H9 (cell line): Measurements from ENCODE around the gene FAM163B. TPM values are rescaled to one million over a fixed set of nuclear protein-coding genes. Genes with fewer than 3 reads are reported as not detected.

Source experiments
- DNase-seq: peaks from one replicate; pipeline ENCODE4 v3.0.0-alpha.2; 2017
- H2AFZ ChIP-seq: one replicate; pipeline ENCODE4 v1.6.1; 2013; ENCODE audit warnings: mild to moderate bottlenecking, low read length, control low read depth, moderate library complexity
- H2AK5ac ChIP-seq: 2 replicates; pipeline ENCODE4 v1.6.1; 2013; ENCODE audit warnings: low read length, control low read depth, mixed read lengths; ENCODE audit not compliant: insufficient read length
- H2BK120ac ChIP-seq: one replicate; pipeline ENCODE4 v1.6.1; 2013; ENCODE audit warnings: low read depth, mild to moderate bottlenecking, low read length, control low read depth, inconsistent platforms; ENCODE audit not compliant: poor library complexity, severe bottlenecking
- H2BK12ac ChIP-seq: 2 replicates; pipeline ENCODE4 v1.6.1; 2013; ENCODE audit warnings: low read length, control low read depth, mixed read lengths, low read depth; ENCODE audit not compliant: insufficient read length
- H2BK15ac ChIP-seq: 2 replicates; pipeline ENCODE4 v1.6.1; 2013; ENCODE audit warnings: low read depth, low read length, control low read depth
- H2BK20ac ChIP-seq: one replicate; pipeline ENCODE4 v1.6.1; 2013; ENCODE audit warnings: low read depth, mild to moderate bottlenecking, low read length, control low read depth, inconsistent platforms; ENCODE audit not compliant: poor library complexity, severe bottlenecking
- H2BK5ac ChIP-seq: 2 replicates; pipeline ENCODE4 v1.6.1; 2013; ENCODE audit warnings: low read length, control low read depth, mixed read lengths; ENCODE audit not compliant: insufficient read length
- H3K14ac ChIP-seq: 2 replicates; pipeline ENCODE4 v1.6.1; 2013; ENCODE audit warnings: low read length, control low read depth; ENCODE audit not compliant: insufficient read depth
- H3K18ac ChIP-seq: 2 replicates; pipeline ENCODE4 v1.6.1; 2013; ENCODE audit warnings: low read depth, mild to moderate bottlenecking, mixed read lengths, low read length, control low read depth; ENCODE audit not compliant: insufficient read length
- H3K23ac ChIP-seq: 2 replicates; pipeline ENCODE4 v1.6.1; 2013; ENCODE audit warnings: low read length, control low read depth, mixed read lengths, low read depth; ENCODE audit not compliant: insufficient read length
- H3K23me2 ChIP-seq: 2 replicates; pipeline ENCODE4 v1.6.1; 2013; ENCODE audit warnings: low read depth, mild to moderate bottlenecking, mixed read lengths, low read length, control low read depth; ENCODE audit not compliant: insufficient read length, poor library complexity, severe bottlenecking
- H3K27ac ChIP-seq: 2 replicates; pipeline ENCODE4 v1.5.1; 2013; ENCODE audit warnings: low read length, control low read depth, mixed read lengths, low read depth; ENCODE audit not compliant: insufficient read length
- H3K27me3 ChIP-seq: 2 replicates; pipeline ENCODE4 v1.6.1; 2013; ENCODE audit warnings: low read length, control low read depth, inconsistent platforms; ENCODE audit not compliant: insufficient read depth
- H3K4ac ChIP-seq: 2 replicates; pipeline ENCODE4 v1.6.1; 2013; ENCODE audit warnings: low read depth, mild to moderate bottlenecking, control low read depth, inconsistent platforms, low read length, moderate library complexity
- H3K4me1 ChIP-seq: 2 replicates; pipeline ENCODE4 v1.6.1; 2013; ENCODE audit warnings: low read length, control low read depth, inconsistent platforms; ENCODE audit not compliant: insufficient read depth
- H3K4me2 ChIP-seq: 2 replicates; pipeline ENCODE4 v1.6.1; 2013; ENCODE audit warnings: low read length, control low read depth, mixed read lengths; ENCODE audit not compliant: insufficient read length, insufficient read depth
- H3K56ac ChIP-seq: 2 replicates; pipeline ENCODE4 v1.6.1; 2013; ENCODE audit warnings: low read depth, mild to moderate bottlenecking, mixed read lengths, low read length, control low read depth; ENCODE audit not compliant: insufficient read length
- H3K79me1 ChIP-seq: 2 replicates; pipeline ENCODE4 v1.6.1; 2013; ENCODE audit warnings: low read depth, mild to moderate bottlenecking, moderate library complexity, low read length, control low read depth, inconsistent platforms; ENCODE audit not compliant: insufficient read depth, poor library complexity, severe bottlenecking
- H3K79me2 ChIP-seq: 2 replicates; pipeline ENCODE4 v1.6.1; 2013; ENCODE audit warnings: low read length, control low read depth, inconsistent platforms; ENCODE audit not compliant: insufficient read depth
- H3K9ac ChIP-seq: 2 replicates; pipeline ENCODE4 v1.6.1; 2013; ENCODE audit warnings: low read length, control low read depth, mixed read lengths; ENCODE audit not compliant: insufficient read length; ENCODE audit errors: extremely low read depth
- H3K9me3 ChIP-seq: one replicate; pipeline ENCODE4 v1.6.1; 2013; ENCODE audit warnings: low read depth, low read length, inconsistent platforms; ENCODE audit not compliant: control insufficient read depth
- H3T11ph ChIP-seq: one replicate; pipeline ENCODE4 v1.6.1; 2013; ENCODE audit warnings: mild to moderate bottlenecking, low read length, control low read depth, inconsistent platforms
- H4K20me1 ChIP-seq: one replicate; pipeline ENCODE4 v1.6.1; 2013; ENCODE audit not compliant: control insufficient read depth, insufficient read length, insufficient read depth
- H4K5ac ChIP-seq: 2 replicates; pipeline ENCODE4 v1.6.1; 2013; ENCODE audit warnings: low read depth, mild to moderate bottlenecking, mixed read lengths, low read length, control low read depth; ENCODE audit not compliant: insufficient read length
- H4K8ac ChIP-seq: replicated peaks from 2 replicates; pipeline ENCODE4 v1.6.1; 2013; ENCODE audit warnings: low read length, control low read depth, mixed read lengths, low read depth; ENCODE audit not compliant: insufficient read length
- H4K91ac ChIP-seq: 2 replicates; pipeline ENCODE4 v1.6.1; 2013; ENCODE audit warnings: low read depth, mild to moderate bottlenecking, moderate library complexity, mixed read lengths, low read length, control low read depth; ENCODE audit not compliant: insufficient read length
- H3K27ac Mint-ChIP-seq, 3 experiments: 2 replicates in 2 of 3; 3 replicates in 1 of 3; pipeline ENCODE4 v1.8.0; 2020 to 2021; ENCODE audit warnings: mixed read lengths in 3 of 3, mild to moderate bottlenecking in 1 of 3, moderate library complexity in 1 of 3
- H3K27me3 Mint-ChIP-seq: 2 replicates; pipeline ENCODE4 v1.8.0; 2021; ENCODE audit warnings: low read depth, mild to moderate bottlenecking, moderate library complexity, mixed read lengths
- H3K36me3 Mint-ChIP-seq, 3 experiments: 2 replicates in 2 of 3; 3 replicates in 1 of 3; pipeline ENCODE4 v1.8.0; 2020 to 2021; ENCODE audit warnings: low read depth in 3 of 3, mixed read lengths in 3 of 3; ENCODE audit not compliant: insufficient read depth in 1 of 3
- H3K4me1 Mint-ChIP-seq, 2 experiments: 2 replicates each; pipeline ENCODE4 v1.8.0; 2020; ENCODE audit warnings: mixed read lengths in 2 of 2
- H3K4me3 Mint-ChIP-seq, 2 experiments: 2 replicates in 1 of 2; 3 replicates in 1 of 2; pipeline ENCODE4 v1.8.0; 2020 to 2021; ENCODE audit warnings: mild to moderate bottlenecking in 2 of 2, mixed read lengths in 2 of 2, moderate library complexity in 1 of 2
- H3K9me3 Mint-ChIP-seq, 2 experiments: 2 replicates in 1 of 2; 3 replicates in 1 of 2; pipeline ENCODE4 v1.8.0; 2020; ENCODE audit warnings: mild to moderate bottlenecking in 2 of 2, mixed read lengths in 2 of 2, moderate library complexity in 1 of 2
- CTCF ChIP-seq: fragments of 200-600 bp; sonication (generic); conservative IDR thresholded peaks from 3 replicates; pipeline ENCODE4 v1.8.0; 2021; ENCODE audit warnings: antibody characterized with exemption, mild to moderate bottlenecking
- WGBS: extraction: QIAGEN DNeasy Blood & Tissue Kit; methylation state at CpG from one replicate; pipeline ENCODE4 v1.1.7; 2013; ENCODE audit warnings: missing lambda C conversion rate, low lambda C conversion rate, mixed read lengths; ENCODE audit not compliant: insufficient read length; ENCODE audit errors: extremely low coverage; 5-methylcytosine and 5-hydroxymethylcytosine counted together
- total RNA-seq: library from RNA; stranded (reverse); gene quantifications from 2 replicates; pipeline ENCODE4 v1.2.1, GENCODE V29; 2021

FAM163B gene
- total RNA-seq, 1 experiment from 2014 or later, result 0.39 TPM

DNA sequence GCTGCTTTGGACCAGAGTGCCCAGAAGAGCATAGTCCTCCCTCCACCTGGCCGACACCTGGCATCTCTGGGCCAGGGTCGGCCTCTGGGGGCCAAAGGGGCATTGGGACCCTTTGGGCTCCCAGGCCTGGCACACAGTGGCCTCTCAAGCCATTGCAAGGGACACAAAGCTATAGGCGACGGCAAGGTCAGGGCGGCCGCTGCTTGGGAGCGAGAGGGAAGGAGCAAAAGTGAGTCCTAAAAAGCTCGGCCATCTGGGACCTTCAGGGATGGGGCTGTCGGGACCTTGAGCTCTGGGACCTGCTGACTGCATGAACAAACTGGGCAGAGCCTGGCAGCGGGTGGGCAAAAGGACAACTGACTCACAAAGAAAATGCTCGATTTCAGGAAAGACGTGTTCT, 40.8 kb upstream of the FAM163B start:
- H2BK120ac ChIP-seq, result no peak overlapping the region
- H3K23me2 ChIP-seq, result no peaks in the 10 kb centered on the region
- H3K4ac ChIP-seq, result no peak overlapping the region
- no peaks in the 10 kb centered on the region for H3K79me1 ChIP-seq
- no peak overlapping the region for H3K18ac ChIP-seq
- Mint-ChIP-seq H3K27ac (0 out of 7 replicates have a peak overlapping the region, but pooled peaks of 1 of the 3 experiments have one; percentile 44), H3K9me3 (no peaks in the 10 kb centered on the region), H3K27me3 (peaks cover 38% of the 10 kb centered on the region), H3K36me3 (no peaks in the 10 kb centered on the region; a peak in 1 of 7 replicates), H3K4me3 (no peak overlapping the region), H3K4me1 (peaks cover 6 to 17% of the 10 kb centered on the region in 2 experiments)
- no peak overlapping the region for H3K9ac ChIP-seq
- H2BK20ac ChIP-seq, result no peak overlapping the region
- H2AFZ ChIP-seq, result no peak overlapping the region
- H3K9me3 ChIP-seq, result no peaks in the 10 kb centered on the region
- no peak overlapping the region for H2BK12ac ChIP-seq
- H3K4me1 ChIP-seq, result no peaks in the 10 kb centered on the region; the same call in 1 of the 2 replicates
- no peak overlapping the region for H2BK5ac ChIP-seq
- no peak for DNase-seq
- H2BK15ac ChIP-seq, result no peak overlapping the region
- no peak overlapping the region for H4K91ac ChIP-seq
- no peaks in the 10 kb centered on the region for H3K79me2 ChIP-seq
- no peak overlapping the region for H2AK5ac ChIP-seq
- H4K8ac ChIP-seq, result no peak overlapping the region
- no peak overlapping the region for H3K14ac ChIP-seq
- no peak for TF ChIP-seq CTCF
- H3K27ac ChIP-seq, result no peak overlapping the region
- no peak overlapping the region for H3K4me2 ChIP-seq
- no peaks in the 10 kb centered on the region for H4K20me1 ChIP-seq
- WGBS, result no CpG with 5 or more reads among the region's 12 CpGs
- no peak overlapping the region for H3K23ac ChIP-seq
- H4K5ac ChIP-seq, result no peak overlapping the region
- no peaks in the 10 kb centered on the region for H3K27me3 ChIP-seq
- no peak overlapping the region for H3K56ac ChIP-seq
- H3T11ph ChIP-seq, result no peak overlapping the region
